Activated naive CD4-positive, alpha-beta T cell treated with anti-CD3 and anti-CD28 coated beads for 36 hours (primary cell): ENCODE measurements around the gene ZNF592. TPM values are rescaled to one million over a fixed set of nuclear protein-coding genes. Genes with fewer than 3 reads are reported as not detected.

Experiments
- CTCF ChIA-PET: fragments of 350-600 bp; sonication (Branson Sonifier 250); formaldehyde crosslinking; loops from one replicate; lab custom pipeline; 2021; ENCODE audit warnings: antibody characterized with exemption; lab: Charles Lee
- DNase-seq: peaks from one replicate; pipeline ENCODE4 v3.0.0-alpha.2; 2020
- H3K27ac Mint-ChIP-seq: one replicate; pipeline ENCODE4 v1.8.0; 2021; ENCODE audit warnings: mild to moderate bottlenecking, mixed read lengths
- H3K27me3 Mint-ChIP-seq: one replicate; pipeline ENCODE4 v1.8.0; 2021; ENCODE audit warnings: low read depth, mixed read lengths
- H3K36me3 Mint-ChIP-seq: one replicate; pipeline ENCODE4 v1.8.0; 2021; ENCODE audit warnings: low read depth, mixed read lengths
- H3K4me1 Mint-ChIP-seq: one replicate; pipeline ENCODE4 v1.8.0; 2021; ENCODE audit warnings: low read depth, mixed read lengths
- H3K4me3 Mint-ChIP-seq: one replicate; pipeline ENCODE4 v1.8.0; 2021; ENCODE audit warnings: mild to moderate bottlenecking, moderate library complexity, mixed read lengths
- H3K9me3 Mint-ChIP-seq: one replicate; pipeline ENCODE4 v1.8.0; 2021; ENCODE audit warnings: mixed read lengths
- intact Hi-C: fragments of 100-400 bp; cut with micrococcal nuclease; formaldehyde crosslinking; loops from one replicate; pipeline ENCODE4 v1.15.1; 2023
- total RNA-seq, 2 experiments: library from RNA; stranded (reverse); gene quantifications; one replicate each; pipeline ENCODE4 v1.2.3, GENCODE V29; 2021

The ZNF592 gene
- total RNA-seq, 2 experiments from 2014 or later: 24.2 to 24.3 TPM

DNA sequence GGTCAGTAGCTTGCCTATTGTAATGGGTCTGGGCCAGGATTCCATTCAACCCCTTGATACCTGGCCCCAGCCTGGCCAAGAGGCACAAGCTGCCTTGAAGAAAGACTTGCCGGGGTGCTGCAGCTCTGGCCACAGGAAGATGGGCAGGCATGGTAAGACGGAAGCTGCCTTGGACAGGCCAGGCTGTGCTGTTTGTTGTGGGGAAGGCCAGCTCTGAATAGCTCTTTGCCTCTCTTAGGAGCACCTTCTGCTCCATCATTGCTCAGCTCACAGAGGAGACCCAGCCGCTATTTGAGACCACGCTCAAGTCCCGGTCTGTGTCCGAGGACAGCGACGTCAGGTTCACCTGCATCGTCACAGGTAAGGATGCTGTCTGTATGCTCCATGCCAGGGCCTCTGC is 78.9 kb downstream of the ZNF592 start:
- intact Hi-C loops: loop anchor here (2.0 kb wide), 1 partner anchor 102 kb away; no protein-coding TSS in a partner anchor
- no peaks in the 10 kb centered on the region for H3K9me3 Mint-ChIP-seq

GRCh38 chr15:84828086-84828908 is 79.9 kb downstream of the ZNF592 start:
- no peak for DNase-seq
- Mint-ChIP-seq H3K4me1 (no peaks in the 10 kb centered on the region), H3K27ac (no peak overlapping the region), H3K9me3 (no peaks in the 10 kb centered on the region), H3K36me3 (no peaks in the 10 kb centered on the region), H3K4me3 (no peak overlapping the region), H3K27me3 (no peaks in the 10 kb centered on the region)
- CTCF ChIA-PET: interaction anchor here (1.1 to 4.2 kb wide), 2 partner anchors 101 to 257 kb away, joined by 3 to 14 read pairs; no protein-coding TSS in a partner anchor
- intact Hi-C loops: no loop called here

More for the DNA sequence above, 78.9 kb downstream of the ZNF592 start:
- H3K27ac Mint-ChIP-seq: no peak overlapping the region
- no peak overlapping the region for H3K4me3 Mint-ChIP-seq
- CTCF ChIA-PET: no interaction called here
- H3K27me3 Mint-ChIP-seq: no peaks in the 10 kb centered on the region
- DNase-seq: no peak
- no peaks in the 10 kb centered on the region for H3K36me3 Mint-ChIP-seq
- no peaks in the 10 kb centered on the region for H3K4me1 Mint-ChIP-seq

- DNase-seq: no peak
- intact Hi-C loops: no loop called here
- CTCF ChIA-PET: interaction anchor here (1.1 to 4.2 kb wide), 2 partner anchors 99 to 259 kb away, joined by 3 to 14 read pairs; no protein-coding TSS in a partner anchor
- Mint-ChIP-seq H3K36me3 (no peaks in the 10 kb centered on the region), H3K27me3 (no peaks in the 10 kb centered on the region), H3K4me1 (no peaks in the 10 kb centered on the region), H3K27ac (no peak overlapping the region), H3K9me3 (no peaks in the 10 kb centered on the region), H3K4me3 (no peak overlapping the region)
These were observed 81.0 kb downstream of the ZNF592 start for GRCh38 chr15:84829428-84829827.

GRCh38 chr15:84830036-84830435 is 81.6 kb downstream of the ZNF592 start:
- CTCF ChIA-PET: interaction anchor here (0.6 to 4.2 kb wide), 2 partner anchors 98 to 99 kb away, joined by 6 to 14 read pairs; no protein-coding TSS in a partner anchor
- Mint-ChIP-seq H3K27ac (no peak overlapping the region), H3K4me3 (no peak overlapping the region), H3K9me3 (no peaks in the 10 kb centered on the region), H3K4me1 (no peaks in the 10 kb centered on the region), H3K36me3 (no peaks in the 10 kb centered on the region), H3K27me3 (no peaks in the 10 kb centered on the region)
- intact Hi-C loops: no loop called here
- no peak for DNase-seq

- CTCF ChIA-PET: interaction anchor here (0.6 to 4.2 kb wide), 2 partner anchors 98 to 134 kb away, joined by 3 to 14 read pairs; no protein-coding TSS in a partner anchor
- no peak overlapping the region for H3K4me3 Mint-ChIP-seq
- H3K27me3 Mint-ChIP-seq: no peaks in the 10 kb centered on the region
- H3K9me3 Mint-ChIP-seq: no peaks in the 10 kb centered on the region
- H3K4me1 Mint-ChIP-seq: no peaks in the 10 kb centered on the region
- H3K27ac Mint-ChIP-seq: no peak overlapping the region
- H3K36me3 Mint-ChIP-seq: no peaks in the 10 kb centered on the region
- DNase-seq: no peak
- intact Hi-C loops: no loop called here
These were observed 82.6 kb downstream of the ZNF592 start for GRCh38 chr15:84831028-84831427.

GRCh38 chr15:84831613-84832012 is 83.2 kb downstream of the ZNF592 start:
- no peak overlapping the region for H3K27ac Mint-ChIP-seq
- intact Hi-C loops: no loop called here

GRCh38 chr15:84832448-84833040 is 84.2 kb downstream of the ZNF592 start:
- Mint-ChIP-seq H3K27me3 (no peaks in the 10 kb centered on the region), H3K36me3 (no peaks in the 10 kb centered on the region), H3K4me1 (no peaks in the 10 kb centered on the region), H3K4me3 (no peak overlapping the region), H3K9me3 (no peaks in the 10 kb centered on the region), H3K27ac (no peak overlapping the region)
- intact Hi-C loops: no loop called here
- DNase-seq: no peak
- CTCF ChIA-PET: interaction anchor here (0.6 kb wide), 1 partner anchor 206 kb away, joined by 3 read pairs; no protein-coding TSS in a partner anchor

More at GRCh38 chr15:84831613-84832012, 83.2 kb downstream of the ZNF592 start:
- no peaks in the 10 kb centered on the region for H3K9me3 Mint-ChIP-seq
- no peak overlapping the region for H3K4me3 Mint-ChIP-seq
- DNase-seq: no peak
- H3K4me1 Mint-ChIP-seq: no peaks in the 10 kb centered on the region
- H3K36me3 Mint-ChIP-seq: no peaks in the 10 kb centered on the region
- CTCF ChIA-PET: interaction anchor here (4.2 kb wide), 1 partner anchor 97 kb away, joined by 14 read pairs; no protein-coding TSS in a partner anchor
- no peaks in the 10 kb centered on the region for H3K27me3 Mint-ChIP-seq

DNA sequence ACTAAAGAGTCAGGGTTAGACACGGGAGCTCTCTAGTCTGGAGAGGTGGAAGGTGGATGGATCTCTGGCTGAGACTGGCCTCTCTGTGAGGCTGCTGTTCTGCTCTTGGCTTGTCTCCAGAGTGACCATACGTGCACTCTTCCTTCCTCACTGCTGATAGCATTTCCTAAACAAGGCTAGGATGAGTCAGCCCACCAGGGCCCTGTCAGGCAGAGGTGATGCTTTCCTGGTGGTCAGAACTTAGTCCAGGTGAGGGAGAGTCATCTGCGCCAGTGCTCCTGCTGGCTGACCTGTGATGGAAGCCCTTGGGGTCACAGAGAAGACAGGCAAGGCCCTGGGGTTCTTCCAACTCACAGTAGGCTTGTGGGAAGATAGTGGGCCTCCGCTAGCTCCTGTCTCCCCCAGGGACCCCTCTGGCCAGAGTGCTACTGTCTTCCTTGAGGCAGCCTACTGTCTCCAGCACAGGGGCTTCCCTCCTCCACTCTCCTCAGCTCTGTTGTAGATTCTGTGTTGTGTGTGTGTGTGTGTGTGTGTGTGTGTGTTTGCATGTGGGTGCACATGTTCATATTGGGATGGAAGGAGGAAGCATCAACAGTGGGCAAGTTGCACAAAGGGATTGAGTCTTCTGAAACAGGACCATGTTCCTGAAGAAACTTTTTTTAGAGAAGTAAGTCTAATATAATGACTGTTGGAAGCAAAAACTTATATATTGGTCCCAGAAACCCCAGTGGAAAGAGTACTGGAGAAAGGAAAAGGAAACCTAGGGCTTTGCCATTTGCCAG is 85.2 kb downstream of the ZNF592 start:
- DNase-seq: no peak

GRCh38 chr15:84834229-84834955 is 86.0 kb downstream of the ZNF592 start:
- H3K4me3 Mint-ChIP-seq: no peak overlapping the region
- DNase-seq: no peak
- no peaks in the 10 kb centered on the region for H3K9me3 Mint-ChIP-seq
- no peaks in the 10 kb centered on the region for H3K4me1 Mint-ChIP-seq
- no peaks in the 10 kb centered on the region for H3K27me3 Mint-ChIP-seq
- H3K27ac Mint-ChIP-seq: no peak overlapping the region
- no peaks in the 10 kb centered on the region for H3K36me3 Mint-ChIP-seq
- intact Hi-C loops: no loop called here
- CTCF ChIA-PET: interaction anchor here (0.6 to 1.0 kb wide), 2 partner anchors 11 to 12 kb away, joined by 3 read pairs; no protein-coding TSS in a partner anchor

More for the DNA sequence above, 85.2 kb downstream of the ZNF592 start:
- Mint-ChIP-seq H3K27ac (no peak overlapping the region), H3K9me3 (no peaks in the 10 kb centered on the region), H3K4me3 (no peak overlapping the region), H3K27me3 (no peaks in the 10 kb centered on the region), H3K4me1 (no peaks in the 10 kb centered on the region), H3K36me3 (no peaks in the 10 kb centered on the region)
- CTCF ChIA-PET: interaction anchor here (0.6 kb wide), 1 partner anchor 11 kb away, joined by 3 read pairs; no protein-coding TSS in a partner anchor
- intact Hi-C loops: no loop called here

DNA sequence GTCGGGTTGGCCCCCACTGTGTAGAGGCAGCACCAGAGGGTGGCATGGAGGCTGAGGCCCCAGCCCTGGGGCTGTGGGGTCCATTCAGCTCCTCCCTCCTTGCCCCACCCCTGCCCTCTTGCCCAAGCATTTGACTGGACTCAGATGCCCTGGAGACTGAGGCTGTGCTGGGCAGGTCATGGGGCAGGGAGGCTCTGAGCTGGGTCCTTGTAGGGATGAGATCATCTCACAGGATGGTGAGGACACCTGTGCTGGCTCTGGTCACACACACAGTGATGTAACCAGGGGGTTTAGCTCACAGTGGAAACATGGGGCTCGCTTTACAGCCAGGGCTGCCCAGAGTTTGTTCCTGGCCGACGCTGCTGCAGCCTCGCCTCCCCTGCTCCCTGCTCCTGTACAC is 86.6 kb downstream of the ZNF592 start:
- no peak for DNase-seq
- H3K27ac Mint-ChIP-seq: no peak overlapping the region
- H3K27me3 Mint-ChIP-seq: no peaks in the 10 kb centered on the region
- no peak overlapping the region for H3K4me3 Mint-ChIP-seq
- H3K9me3 Mint-ChIP-seq: no peaks in the 10 kb centered on the region
- intact Hi-C loops: no loop called here
- no peaks in the 10 kb centered on the region for H3K36me3 Mint-ChIP-seq
- CTCF ChIA-PET: interaction anchor here (0.6 to 1.0 kb wide), 2 partner anchors 11 to 250 kb away, joined by 3 to 6 read pairs; no protein-coding TSS in a partner anchor
- H3K4me1 Mint-ChIP-seq: no peaks in the 10 kb centered on the region

DNA sequence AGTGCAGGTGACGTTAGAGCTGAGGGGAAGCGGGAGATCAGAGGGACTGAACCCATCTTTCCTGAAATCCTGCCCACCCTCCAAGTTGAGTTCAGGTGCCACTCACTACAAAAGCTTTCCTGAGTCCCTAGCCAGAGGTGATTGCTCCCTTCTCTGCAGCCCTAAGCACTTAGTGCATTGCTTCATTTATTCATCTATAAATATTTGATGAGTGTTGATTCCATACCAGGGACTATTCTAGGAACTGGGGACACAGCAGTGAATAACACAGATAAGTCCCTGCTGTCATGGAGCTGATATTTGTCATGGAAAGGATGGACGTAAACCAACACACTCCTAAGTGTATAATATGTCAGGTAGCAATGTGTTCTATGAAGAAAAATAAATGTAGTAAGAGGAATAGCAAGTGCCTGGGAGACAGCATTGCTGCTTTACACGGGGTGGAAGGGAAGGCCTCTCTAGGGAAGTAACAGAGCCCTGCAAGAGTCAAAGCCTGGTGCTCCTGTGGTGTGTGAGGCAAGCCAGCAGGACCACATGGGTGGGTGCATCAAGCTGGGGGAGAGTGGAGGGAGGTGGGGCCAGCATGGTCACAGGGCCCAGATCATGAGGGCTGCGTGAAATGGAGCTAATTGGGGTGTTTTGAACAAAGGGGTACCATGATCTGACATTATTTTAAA is 87.4 kb downstream of the ZNF592 start:
- DNase-seq: no peak
- no peak overlapping the region for H3K27ac Mint-ChIP-seq
- no peaks in the 10 kb centered on the region for H3K9me3 Mint-ChIP-seq
- CTCF ChIA-PET: interaction anchor here (0.6 to 1.2 kb wide), 3 partner anchors 237 to 251 kb away, joined by 3 to 6 read pairs (median 3); no protein-coding TSS in a partner anchor
- intact Hi-C loops: no loop called here
- H3K36me3 Mint-ChIP-seq: no peaks in the 10 kb centered on the region
- no peak overlapping the region for H3K4me3 Mint-ChIP-seq
- no peaks in the 10 kb centered on the region for H3K27me3 Mint-ChIP-seq
- no peaks in the 10 kb centered on the region for H3K4me1 Mint-ChIP-seq
